ENCODE results near the gene NRSN2.

The NRSN2 gene

GRCh38 chr20:346640-347316 is at the start of gene NRSN2:
TSS of gene NRSN2 (plus strand) at chr20:347111. CDS start at chr20:349644, 2,533 bp downstream.
- in situ Hi-C loops (cut with MboI; ENCODE audit: low sequenced_read_pairs) = no loop called here

GRCh38 chr20:297925-298775 is 48.8 kb upstream of the NRSN2 start:
- in situ Hi-C loops (cut with MboI; ENCODE audit: low sequenced_read_pairs) = no loop called here

GRCh38 chr20:298776-299391 is 48.0 kb upstream of the NRSN2 start:
- in situ Hi-C loops (cut with MboI; ENCODE audit: low sequenced_read_pairs) = no loop called here

- in situ Hi-C loops (cut with MboI; ENCODE audit: low sequenced_read_pairs) = no loop called here
Measured at GRCh38 chr20:300345-300990, 46.4 kb upstream of the NRSN2 start.

- in situ Hi-C loops (cut with MboI; ENCODE audit: low sequenced_read_pairs) = no loop called here
Measured at GRCh38 chr20:301886-302848, 44.7 kb upstream of the NRSN2 start.

GRCh38 chr20:305745-306144 is 41.2 kb upstream of the NRSN2 start:
- in situ Hi-C loops (cut with MboI; ENCODE audit: low sequenced_read_pairs) = no loop called here

- in situ Hi-C loops (cut with MboI; ENCODE audit: low sequenced_read_pairs) = no loop called here
Measured at GRCh38 chr20:308427-309038, 38.4 kb upstream of the NRSN2 start.

GRCh38 chr20:309306-309840 is 37.5 kb upstream of the NRSN2 start:
- in situ Hi-C loops (cut with MboI; ENCODE audit: low sequenced_read_pairs) = no loop called here

- in situ Hi-C loops (cut with MboI; ENCODE audit: low sequenced_read_pairs) = no loop called here
Measured at GRCh38 chr20:309841-310644, 36.9 kb upstream of the NRSN2 start.

- in situ Hi-C loops (cut with MboI; ENCODE audit: low sequenced_read_pairs) = no loop called here
Measured at GRCh38 chr20:310645-311044, 36.3 kb upstream of the NRSN2 start.

GRCh38 chr20:311609-312008 is 35.3 kb upstream of the NRSN2 start:
- in situ Hi-C loops (cut with MboI; ENCODE audit: low sequenced_read_pairs) = no loop called here

GRCh38 chr20:312067-312466 is 34.8 kb upstream of the NRSN2 start:
- in situ Hi-C loops (cut with MboI; ENCODE audit: low sequenced_read_pairs) = no loop called here

- in situ Hi-C loops (cut with MboI; ENCODE audit: low sequenced_read_pairs) = no loop called here
Measured at GRCh38 chr20:312866-313265, 34.0 kb upstream of the NRSN2 start.

GRCh38 chr20:313402-313801 is 33.5 kb upstream of the NRSN2 start:
- in situ Hi-C loops (cut with MboI; ENCODE audit: low sequenced_read_pairs) = no loop called here

GRCh38 chr20:313948-314347 is 33.0 kb upstream of the NRSN2 start:
- in situ Hi-C loops (cut with MboI; ENCODE audit: low sequenced_read_pairs) = no loop called here

GRCh38 chr20:316316-317068 is 30.4 kb upstream of the NRSN2 start:
- in situ Hi-C loops (cut with MboI; ENCODE audit: low sequenced_read_pairs) = no loop called here

GRCh38 chr20:324177-325044 is 22.5 kb upstream of the NRSN2 start:
- in situ Hi-C loops (cut with MboI; ENCODE audit: low sequenced_read_pairs) = no loop called here

Measured in HL-60/S4 (cell line).